ENCODE data around the gene ANXA2. TPM values are rescaled to one million over a fixed set of nuclear protein-coding genes. Genes with fewer than 3 reads are reported as not detected.
"Not testable (repeated sequence)": the region's sequence is repeated elsewhere in the genome, so short reads cannot be mapped to it uniquely, and the experiment has no call there.

ANXA2 gene
- total and polyA plus RNA-seq, 2 donors (not counting 1 experiment from before 2014, with no cell fraction given): 116 to 133 TPM

- ATAC-seq (ENCODE audit: low read depth) (no peak), DNase-seq (no peak)
- TF ChIP-seq, protein P1, sequence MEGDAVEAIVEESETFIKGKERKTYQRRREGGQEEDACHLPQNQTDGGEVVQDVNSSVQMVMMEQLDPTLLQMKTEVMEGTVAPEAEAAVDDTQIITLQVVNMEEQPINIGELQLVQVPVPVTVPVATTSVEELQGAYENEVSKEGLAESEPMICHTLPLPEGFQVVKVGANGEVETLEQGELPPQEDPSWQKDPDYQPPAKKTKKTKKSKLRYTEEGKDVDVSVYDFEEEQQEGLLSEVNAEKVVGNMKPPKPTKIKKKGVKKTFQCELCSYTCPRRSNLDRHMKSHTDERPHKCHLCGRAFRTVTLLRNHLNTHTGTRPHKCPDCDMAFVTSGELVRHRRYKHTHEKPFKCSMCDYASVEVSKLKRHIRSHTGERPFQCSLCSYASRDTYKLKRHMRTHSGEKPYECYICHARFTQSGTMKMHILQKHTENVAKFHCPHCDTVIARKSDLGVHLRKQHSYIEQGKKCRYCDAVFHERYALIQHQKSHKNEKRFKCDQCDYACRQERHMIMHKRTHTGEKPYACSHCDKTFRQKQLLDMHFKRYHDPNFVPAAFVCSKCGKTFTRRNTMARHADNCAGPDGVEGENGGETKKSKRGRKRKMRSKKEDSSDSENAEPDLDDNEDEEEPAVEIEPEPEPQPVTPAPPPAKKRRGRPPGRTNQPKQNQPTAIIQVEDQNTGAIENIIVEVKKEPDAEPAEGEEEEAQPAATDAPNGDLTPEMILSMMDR (IDR thresholded peaks at IDR 0.05): no peak
- no peak for TF ChIP-seq EZH2 (IDR thresholded peaks at IDR 0.05; ENCODE audit: borderline replicate concordance, insufficient read depth, low read depth, low read length, poor library complexity, severe bottlenecking)
- intact Hi-C loops (cut with micrococcal nuclease): no loop called here
- no peaks in the 10 kb centered on the region for H3K9me3 Mint-ChIP-seq (ENCODE audit: insufficient read depth)
- Histone ChIP-seq H3K9ac (ENCODE audit: low read length) (no peak overlapping the region), H3K4me1 (ENCODE audit: control insufficient read depth in 2 of 2, insufficient read depth in 2 of 2, low read length in 2 of 2) (no peaks in the 10 kb centered on the region), H3K79me2 (ENCODE audit: control insufficient read depth, insufficient read depth, low read length) (no peaks in the 10 kb centered on the region), H2AFZ (ENCODE audit: insufficient read depth, low read depth, low read length, poor library complexity, severe bottlenecking) (no peak overlapping the region), H3K27me3 (replicated peaks in 1 of 4; ENCODE audit: control extremely low read depth in 1 of 4, control insufficient read depth in 3 of 4, insufficient read depth in 4 of 4, low read length in 3 of 4) (no peaks in the 10 kb centered on the region), H4K20me1 (ENCODE audit: control insufficient read depth, insufficient read depth, low read length, poor library complexity, severe bottlenecking) (no peaks in the 10 kb centered on the region), H3K4me3 (ENCODE audit: control extremely low read depth in 1 of 5, extremely low read depth in 1 of 5, insufficient read depth in 1 of 5, low read depth in 2 of 5, low read length in 4 of 5) (no peak overlapping the region), H3K4me2 (replicated peaks; ENCODE audit: low read depth, low read length, poor library complexity, severe bottlenecking) (no peak overlapping the region), H3K36me3 (replicated peaks in 1 of 2; ENCODE audit: control extremely low read depth in 1 of 2, control insufficient read depth in 1 of 2, extremely low read depth in 1 of 2, insufficient read depth in 2 of 2, low read length in 1 of 2) (peaks cover 1 to 30% of the 10 kb centered on the region in 2 experiments), H3K27ac (ENCODE audit: low read length in 2 of 2) (no peak overlapping the region), H3K9me3 (ENCODE audit: control extremely low read depth in 1 of 3, control insufficient read depth in 2 of 3, insufficient read depth in 1 of 3, low read length in 2 of 3) (no peaks in the 10 kb centered on the region)
- ChIA-PET POLR2A (interaction anchor here (0.6 kb wide), 1 partner anchor 217 kb away, joined by 3 read pairs; no protein-coding TSS in a partner anchor), CTCF (interaction anchor here (0.9 to 9.4 kb wide), 12 partner anchors 11 to 223 kb away, joined by 3 to 150 read pairs (median 6); no protein-coding TSS in a partner anchor)
- peak overlapping the region; percentile 22 for H3K27ac Mint-ChIP-seq
- H3K27me3 Mint-ChIP-seq: no peaks in the 10 kb centered on the region
- H3K4me1 Mint-ChIP-seq: no peaks in the 10 kb centered on the region
- H3K4me3 Mint-ChIP-seq: no peak overlapping the region
- 79% methylated on average over 6 of the region's 8 CpGs for WGBS (ENCODE audit: insufficient coverage)
Measured at GRCh38 chr15:60362321-60363086, 35.3 kb downstream of the ANXA2 start.

DNA sequence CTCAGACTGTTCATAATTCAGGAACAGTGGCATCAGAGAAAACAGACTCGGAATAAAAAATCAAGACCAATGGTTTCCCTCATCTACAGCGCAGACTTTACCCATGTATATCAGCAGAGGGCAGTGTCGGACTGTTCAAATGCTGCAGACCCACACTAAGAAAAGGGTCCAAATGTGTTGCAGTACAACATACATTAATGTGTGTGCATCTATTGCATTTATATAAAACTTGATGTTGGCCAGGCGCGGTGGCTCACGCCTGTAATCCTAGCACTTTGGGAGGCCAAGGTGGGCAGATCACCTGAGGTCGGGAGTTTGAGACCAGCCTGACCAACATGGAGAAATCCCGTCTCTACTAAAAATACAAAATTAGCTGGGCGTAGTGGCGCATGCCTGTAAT, 38.0 kb downstream of the ANXA2 start:
- H3K27me3 Mint-ChIP-seq; H3K9me3 Mint-ChIP-seq (ENCODE audit: insufficient read depth); H3K4me1 Mint-ChIP-seq; H3K27me3 ChIP-seq (replicated peaks in 1 of 4; ENCODE audit: control extremely low read depth in 1 of 4, control insufficient read depth in 3 of 4, insufficient read depth in 4 of 4, low read length in 3 of 4); H3K4me2 ChIP-seq (replicated peaks; ENCODE audit: low read depth, low read length, poor library complexity, severe bottlenecking); H3K27ac ChIP-seq (ENCODE audit: low read length in 2 of 2); H3K9ac ChIP-seq (ENCODE audit: low read length); H2AFZ ChIP-seq (ENCODE audit: insufficient read depth, low read depth, low read length, poor library complexity, severe bottlenecking); H3K4me3 Mint-ChIP-seq; H3K79me2 ChIP-seq (ENCODE audit: control insufficient read depth, insufficient read depth, low read length); H3K4me1 ChIP-seq (ENCODE audit: control insufficient read depth in 2 of 2, insufficient read depth in 2 of 2, low read length in 2 of 2); H3K9me3 ChIP-seq (ENCODE audit: control extremely low read depth in 1 of 3, control insufficient read depth in 2 of 3, insufficient read depth in 1 of 3, low read length in 2 of 3); H3K4me3 ChIP-seq (ENCODE audit: control extremely low read depth in 1 of 5, extremely low read depth in 1 of 5, insufficient read depth in 1 of 5, low read depth in 2 of 5, low read length in 4 of 5); H4K20me1 ChIP-seq (ENCODE audit: control insufficient read depth, insufficient read depth, low read length, poor library complexity, severe bottlenecking); H3K27ac Mint-ChIP-seq; POLR2A ChIA-PET: not testable (repeated sequence)
- peak; percentile 69 for DNase-seq
- WGBS (ENCODE audit: insufficient coverage): 100% methylated on average over 3 of the region's 10 CpGs
- ATAC-seq (ENCODE audit: low read depth): peak; percentile 56
- intact Hi-C loops (cut with micrococcal nuclease): loop anchor here (1.0 to 5.0 kb wide), 3 partner anchors 85 to 148 kb away; no protein-coding TSS in a partner anchor
- peaks cover 1 to 52% of the 10 kb centered on the region in 2 experiments for H3K36me3 ChIP-seq (replicated peaks in 1 of 2; ENCODE audit: control extremely low read depth in 1 of 2, control insufficient read depth in 1 of 2, extremely low read depth in 1 of 2, insufficient read depth in 2 of 2, low read length in 1 of 2)
- CTCF ChIA-PET: interaction anchor here (0.6 to 9.4 kb wide), 30 partner anchors 12 to 1475 kb away, joined by 3 to 150 read pairs (median 4); partner anchors contain the start of gene ANXA2
- TF ChIP-seq, protein P1 (IDR thresholded peaks at IDR 0.05): peak; percentile 81
